ENCODE data around the gene SEL1L3.

SEL1L3 gene

DNA sequence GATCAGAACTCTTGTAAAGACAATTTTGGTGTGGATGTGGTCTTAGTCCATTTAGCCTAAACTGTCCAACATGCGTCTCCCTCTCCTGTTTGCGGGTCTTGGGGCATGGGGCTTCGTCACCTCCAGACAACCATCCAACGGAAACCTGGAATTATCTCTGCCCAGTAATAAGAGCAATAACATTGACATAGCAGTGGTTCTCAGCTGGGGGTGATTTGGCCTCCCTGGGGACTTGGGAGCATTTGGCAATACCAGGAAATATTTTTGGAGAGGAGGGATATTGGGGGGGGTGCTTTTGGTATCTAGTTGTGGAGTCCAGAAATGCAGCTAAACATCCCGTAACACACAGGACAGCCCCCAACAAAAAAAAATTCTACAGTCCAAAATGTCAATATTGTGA lies 47.2 kb downstream of the SEL1L3 start:
- no peak for DNase-seq

DNA sequence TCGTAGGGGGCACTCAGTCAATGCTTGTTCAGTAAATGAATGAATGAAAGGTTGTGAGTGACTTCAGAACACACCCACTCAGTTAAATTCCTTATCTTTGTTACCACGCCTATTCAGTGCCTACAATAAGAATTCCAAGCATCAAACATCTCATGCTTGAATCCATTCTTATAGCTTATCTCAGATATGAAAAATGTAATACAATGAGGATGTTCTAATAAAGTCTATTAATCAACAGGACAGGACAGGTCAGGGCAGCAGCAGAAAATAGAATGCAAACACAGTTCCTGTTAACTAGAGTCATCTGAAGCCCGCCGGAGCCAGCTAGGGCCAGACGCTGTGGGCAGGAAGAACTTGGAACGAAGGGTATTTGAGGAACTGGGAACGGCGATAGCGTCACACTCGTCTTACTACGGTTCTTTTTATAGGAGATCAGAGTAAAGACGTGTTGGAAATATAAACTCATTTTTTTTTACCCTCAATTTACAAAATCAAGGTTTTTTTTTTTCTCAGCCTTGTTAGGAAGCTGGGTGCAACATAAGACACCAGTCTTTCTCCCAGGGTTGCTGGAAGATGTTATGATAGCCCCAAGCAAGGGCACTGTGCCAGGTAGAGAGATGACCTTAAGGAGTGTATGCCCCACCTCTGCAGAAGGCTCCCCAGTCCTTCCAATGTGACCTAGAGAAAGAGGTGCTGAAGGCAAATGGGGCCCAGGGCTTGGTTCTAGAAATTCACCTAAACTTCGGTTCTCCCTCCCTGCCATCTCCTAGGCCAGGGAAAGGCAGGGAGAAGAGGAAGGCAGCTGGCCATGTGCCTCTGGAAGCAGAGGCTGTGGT lies 48.3 kb downstream of the SEL1L3 start:
- no peak for DNase-seq

DNA sequence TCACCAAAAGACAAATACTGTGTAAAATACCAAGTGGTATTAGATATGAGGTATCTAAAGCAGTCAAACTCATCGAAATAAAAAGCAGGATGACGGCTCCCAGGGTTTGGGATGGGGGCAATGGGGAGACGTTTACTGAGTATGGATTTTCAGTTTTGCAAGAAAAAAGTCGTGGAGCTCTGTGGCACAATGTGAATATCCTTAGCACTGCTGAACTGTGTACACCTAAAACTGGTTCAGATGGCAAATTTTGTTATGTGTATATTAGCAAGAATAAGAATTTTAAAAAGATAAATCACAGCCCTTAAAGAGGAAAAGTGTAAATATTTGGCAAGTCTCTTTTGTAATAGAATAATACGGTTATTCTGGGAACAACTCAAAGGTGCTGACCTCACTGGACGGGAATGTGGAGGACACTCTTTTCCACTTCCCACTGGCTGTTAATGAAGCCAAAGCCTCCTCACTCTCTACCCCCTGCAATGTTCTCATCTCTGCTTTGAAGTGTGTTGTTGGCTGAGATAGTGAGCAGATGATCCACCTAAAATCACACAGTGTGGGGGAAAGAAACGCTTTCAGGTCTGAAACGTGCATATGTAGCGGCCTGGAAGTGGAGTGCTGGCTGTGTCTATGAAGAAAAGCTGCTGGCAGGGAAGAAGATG lies 49.2 kb downstream of the SEL1L3 start:
- no peak for DNase-seq

DNA sequence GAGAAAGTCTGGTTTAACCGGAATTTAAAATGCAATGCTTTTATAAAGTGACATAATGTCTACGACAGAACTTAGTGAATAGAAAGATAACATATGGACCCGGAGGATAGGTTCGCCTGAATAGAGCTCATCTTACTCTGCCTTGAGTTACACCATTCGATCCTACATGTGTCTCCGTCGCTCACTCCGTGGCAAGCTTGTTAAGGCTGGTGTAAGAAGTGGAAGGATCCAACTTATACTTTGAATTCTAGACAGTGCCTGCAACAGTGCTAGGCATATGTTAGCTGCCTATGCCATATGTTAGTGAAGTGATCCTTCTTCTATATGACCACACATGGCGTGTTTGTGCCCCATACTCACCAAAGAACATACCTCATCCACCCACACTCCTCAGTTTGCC lies 50.9 kb downstream of the SEL1L3 start:
- DNase-seq, result no peak

DNA sequence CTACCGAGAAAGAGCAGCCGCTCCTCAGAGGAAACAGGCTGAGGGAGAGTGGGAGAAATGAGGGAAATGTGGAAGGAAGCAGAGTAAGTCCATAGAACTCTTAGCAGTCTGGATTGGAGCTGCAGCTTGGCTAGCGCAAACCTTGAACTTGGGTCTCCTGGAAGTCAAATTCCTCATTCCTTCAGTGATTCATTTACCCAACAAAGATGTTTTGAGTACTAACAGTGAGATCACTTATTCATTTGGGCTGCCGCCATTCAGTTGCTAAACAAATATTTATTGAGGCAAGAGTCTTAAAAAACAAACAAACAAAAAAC lies 51.5 kb downstream of the SEL1L3 start:
- no peak for DNase-seq

DNA sequence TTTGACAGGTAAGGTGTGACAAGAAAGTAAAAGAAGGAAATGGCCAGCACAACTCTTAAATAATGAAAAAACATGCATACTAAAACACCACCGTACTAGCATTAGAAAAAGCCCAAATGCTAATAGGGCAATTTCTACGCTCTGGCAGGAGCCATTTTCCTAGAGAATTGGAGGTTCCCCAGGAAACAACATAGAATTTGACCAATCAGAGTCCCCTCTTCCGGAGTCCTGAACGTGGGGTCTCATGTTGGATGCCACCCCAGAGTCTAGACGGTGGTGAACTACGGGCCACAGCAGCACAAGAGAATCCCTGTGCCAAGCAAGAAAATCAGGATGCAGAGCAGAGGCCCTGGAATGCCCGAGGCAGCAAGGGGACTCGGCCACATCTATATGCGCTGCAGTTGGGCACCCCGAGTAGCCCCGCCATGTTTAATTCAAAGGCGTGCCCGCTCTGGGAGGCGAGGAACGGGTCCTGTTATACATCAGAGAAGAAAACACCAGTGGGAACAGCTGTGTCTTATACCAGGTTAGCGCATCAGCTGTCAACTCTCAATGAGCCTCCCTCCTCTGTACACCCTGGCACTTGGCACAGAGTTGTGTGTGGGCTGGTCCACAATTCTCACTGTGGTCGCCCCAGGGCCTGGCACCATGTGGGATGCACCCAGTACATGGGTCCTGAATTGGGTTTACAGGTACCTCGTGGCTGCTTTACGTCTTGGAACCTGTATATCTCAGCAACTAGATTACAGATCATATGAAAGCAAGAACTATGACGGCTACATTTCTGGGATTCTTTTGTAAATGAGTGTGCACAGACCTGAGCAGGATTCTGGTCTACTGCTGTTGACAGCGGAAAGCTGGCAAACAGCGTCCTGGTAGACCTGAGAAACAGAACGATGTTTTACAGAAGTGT lies 52.1 kb downstream of the SEL1L3 start:
- no peak for DNase-seq

DNA sequence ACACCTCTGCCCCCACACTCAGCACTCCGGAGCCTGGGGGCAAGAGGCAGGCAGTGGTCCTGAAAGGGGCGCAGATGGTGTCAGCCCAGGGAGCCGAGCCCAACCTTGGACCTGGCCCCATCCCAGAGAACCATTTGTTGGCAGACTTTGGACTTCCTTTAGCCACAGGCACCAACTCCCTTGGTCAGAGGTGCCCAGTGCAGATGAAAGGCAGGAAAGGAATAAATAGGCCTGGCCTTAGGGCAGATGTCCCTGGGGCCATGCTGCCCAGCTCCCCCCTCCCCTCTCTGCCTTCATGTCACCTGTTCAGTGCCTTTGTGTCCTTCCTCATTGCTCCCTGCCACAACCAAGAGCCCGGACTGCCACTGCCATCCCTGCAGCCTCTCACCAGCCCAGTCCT lies 52.8 kb downstream of the SEL1L3 start:
- DNase-seq, result no peak

DNA sequence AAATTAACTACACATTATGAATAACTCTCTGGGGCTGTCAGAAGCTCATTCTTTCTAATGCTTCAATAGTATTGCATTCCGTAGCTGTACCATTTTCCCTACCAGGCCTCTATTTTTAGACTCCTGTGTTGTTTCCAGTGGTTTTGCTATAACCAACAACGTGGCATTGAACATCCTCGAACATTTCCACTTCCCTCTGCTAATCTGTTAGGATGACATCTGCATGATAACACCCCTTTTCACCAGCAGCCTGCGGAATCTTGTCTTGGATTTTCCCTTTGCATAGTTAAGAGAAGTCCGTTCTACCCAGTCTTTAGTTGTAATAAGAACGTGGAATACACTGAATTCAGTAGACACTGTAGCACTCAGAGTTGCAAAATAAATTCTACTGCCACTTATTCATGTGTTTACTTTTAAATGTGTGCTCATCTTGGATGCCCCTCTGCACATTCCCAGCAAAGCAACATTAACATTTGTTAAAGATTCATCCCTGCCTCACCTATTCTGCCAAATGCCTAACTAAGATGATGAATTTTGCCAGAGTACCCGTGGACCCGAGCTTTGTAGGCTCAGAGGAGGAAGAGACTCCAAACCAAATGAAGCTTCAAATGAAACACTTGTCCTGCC lies 55.6 kb downstream of the SEL1L3 start:
- no peak for DNase-seq

DNA sequence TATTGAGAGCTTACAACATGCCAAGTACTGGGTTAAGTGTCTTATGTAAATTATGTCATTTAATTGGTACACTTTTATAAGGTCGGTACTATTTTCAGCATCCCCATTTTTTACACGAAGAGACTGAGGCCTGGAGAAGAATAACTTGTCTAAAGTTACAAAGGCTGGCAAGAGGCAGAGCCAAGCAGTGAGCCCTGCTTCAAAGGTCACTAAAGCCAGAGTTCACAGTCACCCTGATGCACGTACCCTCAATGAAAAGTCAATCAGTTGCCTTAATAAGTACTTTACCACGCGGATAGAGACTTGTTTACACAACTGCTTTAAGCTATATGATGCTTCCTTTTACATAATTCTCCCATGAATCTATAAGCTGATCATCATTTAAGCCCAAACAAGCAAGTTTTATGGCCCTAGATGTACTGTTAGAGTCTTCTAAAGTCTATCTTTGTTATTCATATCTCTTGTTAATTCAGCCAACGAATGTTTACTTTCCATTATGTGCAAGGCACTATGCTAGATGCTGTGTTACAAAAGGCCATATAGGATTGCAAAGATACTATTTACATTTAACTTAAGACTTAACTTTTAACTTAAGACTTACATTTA lies 57.4 kb downstream of the SEL1L3 start:
- DNase-seq, result no peak

DNA sequence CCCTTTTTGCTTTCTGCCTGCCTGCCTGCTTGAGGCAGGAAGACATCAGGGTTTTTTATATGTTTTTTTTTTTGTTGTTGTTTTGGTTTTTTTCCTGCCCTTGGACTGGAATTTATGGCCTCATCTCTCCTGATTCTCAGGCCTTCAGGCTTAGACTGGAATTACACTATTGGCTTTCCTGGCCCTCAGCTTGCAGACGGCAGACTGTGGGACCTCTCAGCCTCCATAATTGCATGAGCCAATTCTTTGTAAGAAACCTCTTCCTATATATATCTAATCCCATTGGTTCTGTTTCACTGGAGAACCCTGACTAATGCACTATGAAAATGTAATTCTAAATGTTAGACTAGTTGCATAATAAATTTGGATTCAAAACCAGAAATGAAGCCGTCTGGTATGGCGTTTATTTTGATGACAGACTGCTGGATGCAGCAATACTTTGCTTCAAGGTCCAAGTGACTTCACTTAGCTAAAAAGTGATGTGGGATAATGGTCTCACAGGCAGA lies 59.0 kb downstream of the SEL1L3 start:
- no peak for DNase-seq

DNA sequence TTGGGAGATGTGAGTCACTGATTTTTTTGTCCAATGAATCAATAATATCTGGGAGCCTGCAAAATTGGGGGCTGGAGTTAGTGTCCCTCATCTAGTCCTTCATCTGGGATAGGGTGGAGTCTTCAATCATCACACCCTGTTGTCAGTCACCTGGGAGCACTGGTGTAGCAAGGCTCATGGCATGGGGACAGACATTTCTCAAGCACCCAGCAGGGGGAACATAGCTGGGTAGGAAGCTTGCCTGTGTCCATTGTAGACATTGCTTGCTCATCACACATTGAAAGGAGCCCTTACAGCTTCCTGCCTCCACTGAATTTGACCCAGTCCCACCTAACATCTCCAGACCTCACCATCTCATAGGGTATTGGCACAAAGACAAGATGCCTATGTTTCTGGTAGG lies 61.2 kb downstream of the SEL1L3 start:
- DNase-seq, result no peak

DNA sequence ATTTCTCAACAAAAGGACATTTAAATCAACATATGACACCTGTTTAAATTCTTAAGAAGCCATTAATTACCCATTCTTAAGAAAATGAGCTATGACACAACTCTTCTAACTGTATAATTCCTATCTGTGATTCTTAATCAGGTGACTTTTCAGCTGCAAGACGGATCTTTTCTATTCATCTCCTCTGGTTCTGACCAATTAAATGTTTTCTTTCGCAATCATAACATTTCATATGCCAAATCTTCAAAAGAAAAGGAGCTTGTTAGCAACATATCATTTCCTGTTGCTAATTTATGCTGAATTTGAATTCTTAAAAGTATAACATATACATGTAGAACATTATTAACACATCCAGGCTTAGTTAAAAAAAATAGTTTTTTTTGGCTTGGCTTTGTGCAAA lies 62.5 kb downstream of the SEL1L3 start:
- no peak for DNase-seq

DNA sequence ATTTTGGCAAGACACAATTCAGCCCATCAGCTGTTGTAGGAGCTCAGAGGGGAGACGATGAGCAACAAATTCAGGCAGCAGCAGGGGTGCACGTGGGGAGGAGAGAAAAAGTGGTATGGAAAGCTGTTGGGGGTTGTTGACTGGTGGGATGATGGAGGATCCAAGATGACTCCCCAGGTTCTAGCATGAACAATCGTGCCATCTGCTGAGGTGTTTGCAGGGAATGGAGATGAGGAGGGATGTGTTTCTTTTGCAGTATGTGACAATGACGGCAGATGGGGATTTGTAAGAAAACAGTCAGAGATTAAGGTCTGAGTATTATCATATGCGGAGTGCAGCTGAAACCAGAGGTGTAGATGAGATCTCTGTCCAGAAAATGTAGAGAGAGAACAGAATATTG lies 63.3 kb downstream of the SEL1L3 start:
- DNase-seq, result no peak

DNA sequence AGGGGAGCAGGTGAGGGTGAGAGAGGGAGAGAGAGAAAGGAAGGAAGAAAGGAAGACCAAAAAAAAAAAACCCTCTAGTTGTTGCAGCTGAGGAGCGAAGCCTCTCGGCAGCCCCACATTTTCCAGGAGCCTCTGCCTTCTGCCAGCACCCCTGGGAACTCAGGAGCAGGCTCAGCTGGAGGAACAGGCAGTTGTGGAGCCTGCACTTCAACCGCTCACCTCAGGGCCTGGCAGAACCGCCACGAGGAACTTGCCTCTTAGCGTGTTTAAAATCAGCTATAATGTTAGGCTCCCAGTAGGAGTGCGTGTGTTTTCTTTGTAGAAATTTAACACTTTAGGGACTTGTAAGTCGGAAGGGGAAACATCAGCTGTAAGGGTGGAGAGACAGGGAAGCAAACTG lies 65.7 kb downstream of the SEL1L3 start:
- no peak for DNase-seq

DNA sequence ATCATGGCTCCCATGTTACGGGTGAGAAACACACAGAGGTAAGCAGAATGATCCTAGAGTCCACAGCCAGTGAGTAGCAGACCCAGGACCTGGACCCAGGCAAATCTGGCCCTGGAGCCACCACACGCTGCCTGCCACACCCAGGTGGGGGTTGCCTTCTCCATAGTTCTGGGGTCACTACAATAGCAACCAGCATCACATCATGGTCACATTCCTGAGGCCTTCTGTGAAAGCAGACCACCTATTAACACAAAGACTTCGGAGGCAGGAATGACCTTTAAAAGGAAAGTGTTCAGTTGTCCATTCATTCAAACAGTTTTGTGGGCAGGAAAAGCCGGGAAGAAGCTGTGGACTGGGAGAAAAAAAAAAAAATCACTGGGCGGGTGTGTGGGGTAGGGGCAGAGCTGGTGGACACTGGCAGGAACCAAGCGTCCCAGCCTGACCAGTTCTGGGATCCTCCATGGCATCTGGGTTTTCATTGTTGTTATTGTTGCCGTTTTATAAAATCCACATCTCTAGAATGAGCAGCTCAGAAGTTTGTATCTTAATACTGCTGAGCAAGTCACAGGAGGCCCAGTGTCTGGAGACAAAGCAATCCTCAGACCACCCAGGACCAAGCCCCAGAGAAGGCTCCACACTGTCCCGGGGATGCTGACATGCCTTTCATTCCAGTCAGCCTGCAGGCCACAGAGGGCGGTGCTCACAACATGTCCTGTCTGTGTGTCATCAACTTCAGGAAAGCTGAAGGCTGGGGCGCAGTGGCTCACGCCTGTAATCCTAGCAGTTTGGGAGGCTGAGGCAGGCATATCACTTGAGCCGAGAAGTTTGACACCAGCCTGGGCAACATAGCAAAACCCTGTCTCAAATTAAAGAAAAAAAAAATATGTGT lies 67.0 kb downstream of the SEL1L3 start:
- DNase-seq, result no peak

DNA sequence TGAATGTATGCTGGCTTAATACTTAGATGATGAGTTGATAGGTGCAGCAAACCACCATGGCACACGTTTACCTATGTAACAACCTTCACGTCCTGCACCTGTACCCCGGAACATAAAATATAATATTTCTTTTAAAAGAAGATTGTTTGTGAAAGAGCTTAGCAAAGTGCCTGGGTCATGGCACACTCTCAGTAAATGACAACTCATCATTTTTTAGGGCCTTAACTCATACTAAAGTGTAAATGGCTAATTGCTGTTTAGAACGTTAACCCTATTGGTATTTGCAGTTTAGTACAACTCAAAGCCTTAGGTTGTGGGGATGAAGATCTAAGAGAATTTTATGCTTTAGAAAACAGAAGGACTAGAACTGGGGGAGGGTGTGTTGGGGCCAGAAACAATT lies 67.7 kb downstream of the SEL1L3 start:
- DNase-seq, result no peak

DNA sequence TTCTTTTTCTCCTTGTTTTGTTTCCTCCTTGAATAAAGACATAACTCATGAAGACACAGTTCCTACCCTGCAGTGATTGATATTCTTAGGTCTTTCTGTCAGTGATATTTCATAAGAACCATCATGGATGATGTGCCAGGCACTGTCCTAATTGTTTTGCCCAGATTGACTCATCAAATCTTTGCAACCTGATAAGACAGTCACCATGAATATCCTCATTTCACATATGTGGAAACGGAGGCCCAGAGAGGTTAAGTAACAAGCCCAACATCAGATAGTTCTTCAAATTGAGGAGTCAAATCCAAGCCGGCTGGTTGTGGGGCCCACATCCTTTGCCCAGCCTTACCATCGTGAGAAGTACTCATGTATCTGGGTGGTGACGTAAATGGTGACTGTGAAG lies 69.9 kb downstream of the SEL1L3 start:
- DNase-seq, result no peak

DNA sequence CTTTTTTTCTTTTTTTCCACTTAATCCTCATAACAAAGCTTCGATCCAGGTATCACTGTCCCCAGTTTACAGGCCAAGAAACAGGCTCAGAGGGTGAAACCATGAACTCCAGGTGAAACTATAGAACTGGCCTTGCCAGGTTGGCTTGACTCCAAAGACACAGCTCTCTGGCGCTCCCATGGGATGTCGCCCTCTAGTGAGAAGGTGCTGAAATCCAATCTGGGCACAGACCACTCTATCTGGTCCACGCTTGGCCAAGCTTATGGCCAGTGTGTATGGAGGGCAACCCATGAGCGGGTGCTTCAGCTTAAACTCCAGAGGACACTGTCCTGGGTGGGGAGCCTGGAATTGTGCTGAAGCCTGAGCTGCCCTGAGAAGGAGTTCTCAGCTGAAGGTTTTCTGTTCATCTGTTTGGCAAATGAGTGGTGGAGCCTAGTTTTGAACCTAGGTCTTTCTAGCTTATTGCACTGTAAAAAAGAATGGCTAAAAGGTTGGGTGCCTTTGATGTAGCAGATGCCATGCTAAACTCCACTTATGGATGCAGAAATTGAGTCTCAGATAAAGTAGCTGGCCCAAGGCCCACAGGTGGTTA lies 70.5 kb downstream of the SEL1L3 start:
- DNase-seq, result peak; percentile 41

DNA sequence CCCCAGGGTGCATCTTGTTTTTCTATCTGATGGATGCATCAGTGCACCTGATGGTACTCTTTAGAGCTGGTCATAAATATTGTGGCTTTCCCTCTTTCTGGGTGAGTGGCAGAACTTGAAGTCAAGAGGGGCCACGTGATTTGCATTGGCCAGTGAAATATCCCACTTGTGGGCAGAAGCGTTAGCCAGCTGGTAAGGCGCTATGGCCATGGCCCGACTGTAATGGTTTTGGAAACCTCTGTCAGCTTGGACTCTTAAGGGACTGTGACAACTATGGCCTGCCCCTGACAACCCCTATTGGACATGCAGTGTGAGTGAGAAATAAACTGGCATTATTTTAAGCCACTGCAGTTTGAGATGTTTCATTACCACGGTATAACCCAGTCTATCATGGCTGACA lies 72.8 kb downstream of the SEL1L3 start:
- DNase-seq, result no peak

DNA sequence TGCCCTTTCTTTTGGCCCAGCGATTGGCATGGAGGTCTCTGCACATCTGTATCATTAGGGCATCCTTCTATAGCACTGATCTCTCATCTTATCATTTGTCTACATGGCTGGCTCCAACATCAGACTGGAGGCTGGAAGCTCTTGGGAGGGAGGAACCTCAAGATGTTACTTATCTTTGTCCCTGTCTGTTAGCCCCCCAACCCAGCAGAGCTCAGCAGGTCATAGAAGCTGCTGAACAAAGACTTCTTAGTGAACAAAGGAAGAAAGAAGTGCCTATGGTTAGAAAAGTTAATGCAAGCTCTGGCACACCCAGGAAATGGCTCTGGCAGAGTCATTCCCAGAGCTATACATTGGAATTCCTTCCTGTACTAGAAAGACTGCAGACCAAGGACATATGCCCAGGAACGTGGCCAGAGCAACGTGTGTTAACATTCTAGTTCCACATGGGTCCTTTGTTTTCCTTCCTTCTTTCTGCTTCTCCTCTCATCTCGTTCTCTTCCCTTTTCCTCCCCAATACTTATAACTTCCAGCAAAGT lies 74.0 kb downstream of the SEL1L3 start:
- no peak for DNase-seq

DNA sequence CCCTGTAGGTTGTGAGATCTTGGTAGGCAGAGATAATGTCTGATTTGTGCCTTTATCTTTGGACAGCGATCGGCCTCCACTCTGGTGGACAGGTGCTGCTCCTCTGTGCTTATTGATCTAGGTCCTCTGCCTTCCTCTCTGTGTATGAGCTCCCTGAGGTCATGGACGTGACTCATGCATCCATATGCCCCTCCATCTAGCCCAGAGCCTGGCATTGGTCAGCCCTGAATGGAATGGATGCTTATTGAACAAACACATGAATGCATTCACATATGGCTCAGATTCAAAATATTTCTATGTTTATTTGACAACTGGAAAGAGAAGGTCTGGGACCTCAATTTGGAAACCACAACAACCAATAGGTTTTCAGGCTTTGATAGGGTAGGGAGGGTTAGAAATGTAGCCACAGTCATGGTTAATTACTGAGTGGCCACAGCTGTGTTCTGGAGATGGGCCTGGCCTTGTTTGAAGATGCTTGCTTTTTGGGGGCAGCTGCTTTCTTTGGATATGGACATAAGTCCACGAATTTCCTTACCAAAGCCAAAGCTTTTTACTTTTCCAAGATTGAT lies 76.2 kb downstream of the SEL1L3 start:
- no peak for DNase-seq

Data from NCI-H1436 (cell line).